Tibial artery (tissue), 4 donors: ENCODE data around the gene TFEB.

Experiments used
- DNase-seq, 2 donors: peaks; one replicate each; pipeline ENCODE4 v3.0.0-alpha.2; 2019
- H3K27ac ChIP-seq, 2 donors: fragments of 200-600 bp; sonication (generic) in 1 of 2; 1 replicate in 1 of 2; 2 replicates in 1 of 2; pipeline ENCODE4 v1.5.1; 2018 to 2019; ENCODE audit warnings: mild to moderate bottlenecking in 1 of 2
- H3K27me3 ChIP-seq, 2 donors: fragments of 200-600 bp; sonication (generic) in 1 of 2; one replicate each; pipeline versions ENCODE4 v1.5.1 to v1.6.0; 2016 to 2019
- H3K36me3 ChIP-seq, 3 donors: fragments of 200-600 bp; sonication (generic) in 2 of 3; one replicate each; pipeline ENCODE4 v1.5.1; 2016 to 2019; ENCODE audit warnings: mild to moderate bottlenecking in 2 of 3
- H3K4me1 ChIP-seq, 4 donors: fragments of 200-600 bp; sonication (generic) in 2 of 4; 1 replicate in 3 of 4; 2 replicates in 1 of 4; pipeline ENCODE4 v1.5.1; 2016 to 2019
- H3K4me3 ChIP-seq, 2 donors: fragments of 200-600 bp; sonication (generic) in 1 of 2; 1 replicate in 1 of 2; 2 replicates in 1 of 2; pipeline ENCODE4 v1.5.1; 2018 to 2019; ENCODE audit warnings: mild to moderate bottlenecking in 2 of 2
- H3K9me3 ChIP-seq, 3 donors: fragments of 200-600 bp; sonication (generic) in 1 of 3; one replicate each; pipeline ENCODE4 v1.5.1; 2016 to 2019
- intact Hi-C: fragments of 100-400 bp; cut with DNase I; formaldehyde crosslinking; loops from one replicate; pipeline ENCODE4 v1.15.0; 2023; ENCODE audit warnings: low total_unique reads
- TF ChIP-seq, protein P1 (sequence below), 2 experiments: fragments of 200-600 bp in 1 of 2; fragments of 450-650 bp in 1 of 2; IDR thresholded peaks; one replicate each; pipeline ENCODE4 v1.5.1; 2017 to 2019; ENCODE audit warnings: antibody characterized with exemption in 2 of 2, mild to moderate bottlenecking in 1 of 2, moderate library complexity in 1 of 2

TFEB gene

DNA sequence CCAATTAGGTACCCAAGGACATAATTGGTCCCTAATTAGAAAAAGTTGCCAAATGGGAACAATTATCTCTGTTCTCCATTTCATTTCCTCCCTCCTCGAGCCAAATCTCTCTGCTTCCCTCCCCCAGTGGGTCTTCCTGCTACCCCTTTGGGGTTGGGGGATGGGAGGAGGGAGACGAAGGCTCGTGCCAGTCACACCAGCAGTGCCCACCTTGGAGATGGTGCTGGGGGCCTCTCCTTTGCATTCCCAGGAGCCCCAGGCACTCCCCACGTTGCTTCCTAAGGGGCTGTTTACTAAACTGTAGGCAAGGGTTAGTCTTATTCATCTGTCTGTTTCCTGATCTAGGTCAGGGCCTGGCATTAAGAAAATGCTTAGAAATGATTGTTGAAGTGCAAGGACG is 64.0 kb downstream of the TFEB start:
- H3K27me3 ChIP-seq, result peaks cover 0 to 5% of the 10 kb centered on the region in 2 donors
- H3K27ac ChIP-seq, result no peak overlapping the region
- H3K4me1 ChIP-seq, result no peaks in the 10 kb centered on the region
- DNase-seq, result no peak
- no peaks in the 10 kb centered on the region for H3K9me3 ChIP-seq
- intact Hi-C loops, result no loop called here
- H3K4me3 ChIP-seq, result no peak overlapping the region
- no peaks in the 10 kb centered on the region for H3K36me3 ChIP-seq
- TF ChIP-seq, protein P1, sequence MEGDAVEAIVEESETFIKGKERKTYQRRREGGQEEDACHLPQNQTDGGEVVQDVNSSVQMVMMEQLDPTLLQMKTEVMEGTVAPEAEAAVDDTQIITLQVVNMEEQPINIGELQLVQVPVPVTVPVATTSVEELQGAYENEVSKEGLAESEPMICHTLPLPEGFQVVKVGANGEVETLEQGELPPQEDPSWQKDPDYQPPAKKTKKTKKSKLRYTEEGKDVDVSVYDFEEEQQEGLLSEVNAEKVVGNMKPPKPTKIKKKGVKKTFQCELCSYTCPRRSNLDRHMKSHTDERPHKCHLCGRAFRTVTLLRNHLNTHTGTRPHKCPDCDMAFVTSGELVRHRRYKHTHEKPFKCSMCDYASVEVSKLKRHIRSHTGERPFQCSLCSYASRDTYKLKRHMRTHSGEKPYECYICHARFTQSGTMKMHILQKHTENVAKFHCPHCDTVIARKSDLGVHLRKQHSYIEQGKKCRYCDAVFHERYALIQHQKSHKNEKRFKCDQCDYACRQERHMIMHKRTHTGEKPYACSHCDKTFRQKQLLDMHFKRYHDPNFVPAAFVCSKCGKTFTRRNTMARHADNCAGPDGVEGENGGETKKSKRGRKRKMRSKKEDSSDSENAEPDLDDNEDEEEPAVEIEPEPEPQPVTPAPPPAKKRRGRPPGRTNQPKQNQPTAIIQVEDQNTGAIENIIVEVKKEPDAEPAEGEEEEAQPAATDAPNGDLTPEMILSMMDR (IDR thresholded peaks at IDR 0.05), result no peak

DNA sequence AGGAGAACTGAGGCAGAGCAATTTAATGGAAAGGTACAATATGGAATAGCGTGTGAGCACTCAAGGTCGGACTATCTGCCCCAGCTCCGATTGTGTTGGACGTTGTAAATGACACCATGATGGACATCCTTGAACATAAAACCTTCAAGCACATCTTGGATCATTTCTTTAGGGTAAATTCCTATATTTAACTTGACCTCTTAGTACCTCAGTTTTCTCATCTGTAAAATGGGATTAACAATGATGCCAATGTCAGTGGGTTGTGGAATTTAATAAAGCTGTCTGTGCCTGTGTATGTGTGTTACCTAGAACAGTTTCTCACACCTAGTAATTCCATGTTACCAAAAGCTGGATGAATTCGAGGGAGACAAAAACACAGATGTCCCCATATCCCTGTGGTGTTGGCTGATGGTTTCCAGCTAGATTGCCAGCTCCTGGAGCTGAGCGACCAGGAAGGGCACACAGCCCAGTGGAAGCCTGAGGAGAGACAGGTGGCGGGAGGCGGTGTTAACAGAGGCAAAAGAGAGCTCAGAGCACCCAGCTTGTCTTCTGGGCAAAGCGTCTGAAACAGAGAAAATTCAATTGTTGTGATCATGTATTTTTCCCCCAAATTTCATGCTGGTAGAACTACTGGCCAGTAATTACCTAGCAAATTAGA is 64.6 kb downstream of the TFEB start:
- intact Hi-C loops, result no loop called here
- Histone ChIP-seq H3K9me3 (no peaks in the 10 kb centered on the region), H3K27me3 (peaks cover 0 to 5% of the 10 kb centered on the region in 2 donors), H3K4me3 (no peak overlapping the region), H3K36me3 (no peaks in the 10 kb centered on the region), H3K4me1 (no peaks in the 10 kb centered on the region), H3K27ac (no peak overlapping the region)
- DNase-seq, result no peak
- TF ChIP-seq, protein P1 (IDR thresholded peaks at IDR 0.05), result no peak

DNA sequence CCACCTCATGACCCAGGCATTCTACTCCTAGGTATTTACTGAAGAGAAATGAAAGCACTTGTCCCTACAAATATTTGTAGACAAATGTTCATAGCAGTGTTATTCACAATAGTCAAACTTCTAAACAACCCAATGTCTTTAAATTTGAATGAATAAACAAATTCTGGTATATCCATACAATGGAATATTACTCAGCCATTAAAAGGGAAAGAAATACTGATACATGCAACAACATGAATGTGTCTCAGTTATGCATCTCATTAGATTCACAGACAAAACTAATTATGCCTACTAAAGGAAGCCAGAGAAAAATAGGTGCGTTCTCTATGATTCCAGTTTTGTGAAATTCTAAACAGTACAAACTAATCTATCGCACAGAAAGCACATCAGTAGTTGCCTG is 66.4 kb downstream of the TFEB start:
- intact Hi-C loops, result no loop called here

DNA sequence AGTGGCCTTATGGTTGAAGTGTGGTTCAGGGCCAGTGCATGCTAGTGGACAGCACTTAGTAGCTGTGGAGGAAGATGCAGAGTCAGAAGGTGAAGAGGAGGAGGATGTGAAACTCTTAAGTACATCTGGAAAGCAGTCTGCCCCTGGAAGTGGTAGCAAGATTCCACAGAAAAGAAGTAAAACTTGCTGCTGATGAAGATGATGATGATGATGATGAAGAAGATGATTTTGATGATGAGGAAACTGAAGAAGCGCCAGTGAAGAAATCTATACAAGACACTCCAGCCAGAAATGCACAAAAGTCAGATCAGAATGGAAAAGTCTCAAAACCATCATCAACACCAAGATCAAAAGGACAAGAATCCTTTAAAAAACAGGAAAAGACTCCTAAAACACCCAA is 68.2 kb downstream of the TFEB start:
- H3K27me3 ChIP-seq, result peaks cover 0 to 2% of the 10 kb centered on the region in 2 donors
- no peaks in the 10 kb centered on the region for H3K36me3 ChIP-seq
- no peaks in the 10 kb centered on the region for H3K9me3 ChIP-seq
- H3K27ac ChIP-seq, result no peak overlapping the region
- H3K4me3 ChIP-seq, result no peak overlapping the region
- intact Hi-C loops, result no loop called here
- TF ChIP-seq, protein P1 (IDR thresholded peaks at IDR 0.05), result no peak
- no peaks in the 10 kb centered on the region for H3K4me1 ChIP-seq
- no peak for DNase-seq

More for the DNA sequence above, 66.4 kb downstream of the TFEB start:
- Histone ChIP-seq H3K9me3 (no peaks in the 10 kb centered on the region), H3K4me3 (no peak overlapping the region), H3K4me1 (no peaks in the 10 kb centered on the region), H3K36me3 (no peaks in the 10 kb centered on the region), H3K27me3 (peaks cover 0 to 5% of the 10 kb centered on the region in 2 donors), H3K27ac (no peak overlapping the region)
- DNase-seq, result no peak
- TF ChIP-seq, protein P1 (IDR thresholded peaks at IDR 0.05), result no peak

DNA sequence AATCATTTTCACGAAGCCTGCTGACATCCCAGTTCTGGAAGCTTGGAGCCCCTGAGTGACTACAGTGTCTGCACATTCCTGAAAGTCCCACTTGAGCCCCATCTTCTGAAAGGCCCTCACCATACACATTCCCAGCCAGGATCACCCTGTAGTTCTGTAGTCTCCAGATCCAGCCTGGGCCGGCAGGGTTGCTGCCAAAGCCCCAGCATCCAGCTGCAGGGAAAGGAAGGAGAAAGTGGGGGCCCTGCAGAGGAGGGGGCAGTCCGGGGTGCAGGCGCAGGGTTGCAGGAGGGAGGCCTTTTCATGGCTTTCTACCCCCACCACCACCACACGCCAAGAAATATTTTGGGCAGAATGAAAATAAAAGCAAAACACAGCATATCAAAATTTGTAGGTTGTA is 71.1 kb downstream of the TFEB start:
- TF ChIP-seq, protein P1 (IDR thresholded peaks at IDR 0.05), result no peak
- Histone ChIP-seq H3K36me3 (no peaks in the 10 kb centered on the region), H3K27ac (no peak overlapping the region), H3K4me3 (no peak overlapping the region), H3K4me1 (no peaks in the 10 kb centered on the region), H3K27me3 (peaks cover 0 to 4% of the 10 kb centered on the region in 2 donors), H3K9me3 (no peaks in the 10 kb centered on the region)
- intact Hi-C loops, result no loop called here
- no peak for DNase-seq

DNA sequence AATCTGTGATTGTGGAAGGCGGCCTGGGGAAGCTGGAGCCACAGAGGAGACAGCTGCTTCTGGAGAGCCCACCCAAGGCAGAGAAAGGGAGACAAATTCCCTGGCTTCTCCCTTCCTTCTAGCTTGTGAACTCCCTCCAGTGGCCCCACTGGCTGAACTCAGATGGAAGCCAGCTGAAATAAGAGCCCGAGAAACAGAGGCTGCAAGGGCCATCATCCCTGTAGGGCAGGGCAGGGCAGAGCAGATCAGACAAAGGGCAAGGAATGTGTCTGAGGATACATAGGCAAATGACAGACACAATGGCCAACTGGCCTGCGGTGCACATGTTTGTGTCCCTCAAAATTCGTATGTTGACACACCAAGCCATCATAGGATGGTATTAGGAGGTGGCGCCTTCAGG is 71.8 kb downstream of the TFEB start:
- Histone ChIP-seq H3K9me3 (no peaks in the 10 kb centered on the region), H3K4me1 (no peaks in the 10 kb centered on the region), H3K27ac (no peak overlapping the region), H3K4me3 (no peak overlapping the region), H3K27me3 (peaks cover 0 to 4% of the 10 kb centered on the region in 2 donors), H3K36me3 (no peaks in the 10 kb centered on the region)
- no peak for DNase-seq
- TF ChIP-seq, protein P1 (IDR thresholded peaks at IDR 0.05), result no peak
- intact Hi-C loops, result no loop called here
